Sigmoid colon (tissue), 7 donors: ENCODE measurements around the gene VAV1. TPM values are rescaled to one million over a fixed set of nuclear protein-coding genes. Genes with fewer than 3 reads are reported as not detected.

ENCODE experiments used
- DNase-seq: peaks from one replicate; pipeline ENCODE4 v3.0.0-alpha.2; 2019
- H3K27ac ChIP-seq, 4 donors: fragments of 200-600 bp; sonication (generic); one replicate each; pipeline ENCODE4 v1.5.1; 2016 to 2019; ENCODE audit warnings: mild to moderate bottlenecking in 1 of 4
- H3K27me3 ChIP-seq, 3 donors: fragments of 200-600 bp; sonication (generic); one replicate each; pipeline ENCODE4 v1.5.1; 2019; ENCODE audit warnings: mild to moderate bottlenecking in 1 of 3
- H3K36me3 ChIP-seq, 4 donors: fragments of 200-600 bp; sonication (generic); one replicate each; pipeline ENCODE4 v1.5.1; 2016 to 2019
- H3K4me1 ChIP-seq, 4 donors: fragments of 200-600 bp; sonication (generic); one replicate each; pipeline ENCODE4 v1.5.1; 2017 to 2019
- H3K4me3 ChIP-seq, 4 donors: fragments of 200-600 bp; sonication (generic); one replicate each; pipeline ENCODE4 v1.5.1; 2017 to 2019; ENCODE audit warnings: mild to moderate bottlenecking in 2 of 4, moderate library complexity in 1 of 4
- H3K9me3 ChIP-seq, 4 donors: fragments of 200-600 bp in 3 of 4; sonication (generic) in 3 of 4; one replicate each; pipeline versions ENCODE4 v1.5.1 to v1.6.1; 2013 to 2019
- EP300 ChIP-seq, 4 donors: sonication (generic); formaldehyde crosslinking; IDR thresholded peaks; one replicate each; pipeline ENCODE4 v1.6.1; 2017; ENCODE audit warnings: antibody characterized with exemption in 4 of 4
- POLR2A ChIP-seq, 2 donors: fragments of 450-650 bp; IDR thresholded peaks; one replicate each; pipeline ENCODE4 v1.6.1; 2016; ENCODE audit warnings: antibody characterized with exemption in 2 of 2, mild to moderate bottlenecking in 2 of 2, moderate library complexity in 2 of 2
- POLR2AphosphoS5 ChIP-seq, 4 donors: sonication (generic); formaldehyde crosslinking; IDR thresholded peaks; one replicate each; pipeline ENCODE4 v1.6.1; 2017; ENCODE audit warnings: antibody characterized with exemption in 4 of 4
- WGBS, 2 donors: extraction: QIAGEN DNeasy Blood & Tissue Kit; methylation state at CpG; one replicate each; pipeline ENCODE4 v1.1.7; 2013; 5-methylcytosine and 5-hydroxymethylcytosine counted together
- intact Hi-C: fragments of 100-400 bp; cut with DNase I; formaldehyde crosslinking; loops from one replicate; pipeline ENCODE4 v1.15.1; 2023
- polyA plus RNA-seq, 3 donors: library from polyadenylated mRNA; stranded (reverse); fragments of 200-250 nt; gene quantifications; one replicate each; pipeline ENCODE4 v1.2.3, GENCODE V29; 2013
- total RNA-seq, 4 donors: library from RNA; depleted of rRNA; stranded (reverse); fragments of >200 nt; gene quantifications; one replicate each; pipeline ENCODE4 v1.1.0, GENCODE V29; 2016
- TF ChIP-seq, protein P1 (sequence below), 4 experiments: fragments of 450-650 bp in 3 of 4; fragments of 200-600 bp in 1 of 4; IDR thresholded peaks; one replicate each; pipeline ENCODE4 v1.5.1; 2016 to 2019; ENCODE audit warnings: antibody characterized with exemption in 4 of 4, mild to moderate bottlenecking in 3 of 4, moderate library complexity in 2 of 4
- donor health status: healthy with polysubstance abuse.
- donor health status: Bipolar disorder and iron deficiency.
- donor health status: healthy.

Gene VAV1
- total and polyA plus RNA-seq, 7 donors = 2.4 to 18.9 (median 4.1) TPM

DNA sequence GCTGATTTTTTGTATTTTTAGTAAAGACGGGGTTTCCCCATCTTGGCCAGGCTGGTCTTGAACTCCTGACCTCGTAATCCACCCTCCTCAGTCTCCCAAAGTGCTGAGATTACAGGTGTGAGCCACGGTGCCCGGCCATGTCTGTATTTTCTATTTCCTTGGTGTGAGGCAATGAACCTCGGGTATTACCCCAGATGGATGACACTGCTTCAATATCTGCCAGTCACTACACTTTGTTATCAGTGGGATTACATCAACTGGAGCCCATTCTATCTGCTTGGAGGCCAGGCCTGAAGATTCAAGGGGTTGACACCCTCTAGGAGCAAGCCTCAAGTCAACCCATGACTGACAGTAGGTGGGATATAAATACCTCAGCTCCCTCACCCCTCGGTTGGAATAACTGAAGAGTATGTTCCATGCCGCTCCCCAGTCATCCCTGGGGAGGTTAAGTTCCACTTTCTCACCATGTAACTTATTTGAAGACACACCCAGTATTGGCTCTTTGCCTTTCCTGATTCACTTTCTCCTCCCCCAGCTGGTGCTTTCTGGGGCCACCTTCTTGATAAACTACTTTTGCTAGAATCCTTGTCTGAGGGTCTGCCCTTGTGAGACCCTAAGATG is 113.9 kb downstream of the VAV1 start:
- intact Hi-C loops = no loop called here

DNA sequence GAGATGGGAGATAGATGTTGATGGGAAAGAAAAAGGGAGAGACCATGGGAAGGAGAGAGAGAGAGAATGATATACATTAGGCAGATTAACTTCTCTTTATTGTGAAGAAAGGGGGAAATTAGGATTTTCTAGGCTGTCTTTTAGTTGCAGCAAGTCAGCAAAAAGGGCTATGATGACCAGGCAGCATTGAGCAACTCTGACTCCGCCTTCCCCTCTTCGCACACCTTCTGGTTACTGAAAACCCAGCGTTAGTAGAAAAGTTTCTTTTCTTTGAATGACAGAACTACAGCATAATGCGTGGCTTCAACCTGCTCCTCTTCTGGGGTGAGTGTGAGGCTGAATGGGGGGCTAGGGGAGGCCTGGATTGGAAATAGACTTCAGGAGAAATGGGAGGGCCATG is 114.8 kb downstream of the VAV1 start, which contains the start of gene ADGRE1:
TSS of gene ADGRE1 (plus strand) at position 264 of the 400 bp plus-strand sequence. CDS start at position 294, 30 bp downstream.
- no peaks in the 10 kb centered on the region for H3K9me3 ChIP-seq
- no peak within 1 kb of the TSS for H3K27ac ChIP-seq
- intact Hi-C loops = no loop called here
- DNase-seq = no peak
- WGBS, 2 donors = 65 to 78% methylated on average over 4 of the region's 4 CpGs
- TF ChIP-seq EP300 (IDR thresholded peaks at IDR 0.05) = no peak
- TF ChIP-seq POLR2A (IDR thresholded peaks at IDR 0.05) = no peak
- TF ChIP-seq, protein P1, sequence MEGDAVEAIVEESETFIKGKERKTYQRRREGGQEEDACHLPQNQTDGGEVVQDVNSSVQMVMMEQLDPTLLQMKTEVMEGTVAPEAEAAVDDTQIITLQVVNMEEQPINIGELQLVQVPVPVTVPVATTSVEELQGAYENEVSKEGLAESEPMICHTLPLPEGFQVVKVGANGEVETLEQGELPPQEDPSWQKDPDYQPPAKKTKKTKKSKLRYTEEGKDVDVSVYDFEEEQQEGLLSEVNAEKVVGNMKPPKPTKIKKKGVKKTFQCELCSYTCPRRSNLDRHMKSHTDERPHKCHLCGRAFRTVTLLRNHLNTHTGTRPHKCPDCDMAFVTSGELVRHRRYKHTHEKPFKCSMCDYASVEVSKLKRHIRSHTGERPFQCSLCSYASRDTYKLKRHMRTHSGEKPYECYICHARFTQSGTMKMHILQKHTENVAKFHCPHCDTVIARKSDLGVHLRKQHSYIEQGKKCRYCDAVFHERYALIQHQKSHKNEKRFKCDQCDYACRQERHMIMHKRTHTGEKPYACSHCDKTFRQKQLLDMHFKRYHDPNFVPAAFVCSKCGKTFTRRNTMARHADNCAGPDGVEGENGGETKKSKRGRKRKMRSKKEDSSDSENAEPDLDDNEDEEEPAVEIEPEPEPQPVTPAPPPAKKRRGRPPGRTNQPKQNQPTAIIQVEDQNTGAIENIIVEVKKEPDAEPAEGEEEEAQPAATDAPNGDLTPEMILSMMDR (IDR thresholded peaks at IDR 0.05) = no peak
- no peak for TF ChIP-seq POLR2AphosphoS5 (IDR thresholded peaks at IDR 0.05)
- H3K27me3 ChIP-seq = peaks cover 0 to 8% (median 0%) of the 10 kb centered on the region in 3 donors
- no peaks in the 10 kb centered on the region for H3K4me1 ChIP-seq
- no peaks in the 10 kb centered on the region for H3K36me3 ChIP-seq
- H3K4me3 ChIP-seq = no peak within 1 kb of the TSS

More for the DNA sequence above, 113.9 kb downstream of the VAV1 start:
- no peak overlapping the region for H3K4me3 ChIP-seq
- WGBS, 2 donors = 70 to 77% methylated on average over 7 of the region's 7 CpGs
- no peak overlapping the region for H3K27ac ChIP-seq
- TF ChIP-seq POLR2AphosphoS5 (IDR thresholded peaks at IDR 0.05) = no peak
- no peaks in the 10 kb centered on the region for H3K4me1 ChIP-seq
- DNase-seq = no peak
- H3K27me3 ChIP-seq = peaks cover 0 to 8% (median 0%) of the 10 kb centered on the region in 3 donors
- no peaks in the 10 kb centered on the region for H3K36me3 ChIP-seq
- no peaks in the 10 kb centered on the region for H3K9me3 ChIP-seq

DNA sequence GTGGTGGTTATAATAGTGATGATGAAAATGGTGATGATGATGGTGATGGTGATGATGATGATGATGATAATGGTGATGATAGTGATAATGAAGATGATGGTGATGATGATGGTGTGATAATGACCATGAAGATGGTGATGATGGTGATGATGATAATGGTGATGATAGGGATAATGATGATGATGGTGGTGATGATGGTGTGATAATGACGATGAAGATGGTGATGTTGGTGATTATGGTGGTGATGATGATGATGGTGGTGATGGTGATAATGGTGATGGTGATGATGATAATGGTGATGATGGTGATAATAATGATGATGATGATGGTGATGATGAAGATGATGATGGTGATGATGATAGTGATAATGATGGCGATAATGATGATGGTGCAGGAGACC is 116.5 kb downstream of the VAV1 start:
- no peak for DNase-seq
- Histone ChIP-seq H3K9me3 (no peaks in the 10 kb centered on the region), H3K36me3 (no peaks in the 10 kb centered on the region), H3K4me3 (no peak overlapping the region), H3K27ac (no peak overlapping the region), H3K27me3 (peaks cover 0 to 8% (median 0%) of the 10 kb centered on the region in 3 donors), H3K4me1 (no peaks in the 10 kb centered on the region)
- TF ChIP-seq EP300 (IDR thresholded peaks at IDR 0.05) (no peak), POLR2AphosphoS5 (IDR thresholded peaks at IDR 0.05) (no peak), POLR2A (IDR thresholded peaks at IDR 0.05) (no peak)
- TF ChIP-seq, protein P1 (IDR thresholded peaks at IDR 0.05) = no peak
- intact Hi-C loops = no loop called here
- 92% methylated on average over 2 of the region's 2 CpGs for WGBS, 2 donors

DNA sequence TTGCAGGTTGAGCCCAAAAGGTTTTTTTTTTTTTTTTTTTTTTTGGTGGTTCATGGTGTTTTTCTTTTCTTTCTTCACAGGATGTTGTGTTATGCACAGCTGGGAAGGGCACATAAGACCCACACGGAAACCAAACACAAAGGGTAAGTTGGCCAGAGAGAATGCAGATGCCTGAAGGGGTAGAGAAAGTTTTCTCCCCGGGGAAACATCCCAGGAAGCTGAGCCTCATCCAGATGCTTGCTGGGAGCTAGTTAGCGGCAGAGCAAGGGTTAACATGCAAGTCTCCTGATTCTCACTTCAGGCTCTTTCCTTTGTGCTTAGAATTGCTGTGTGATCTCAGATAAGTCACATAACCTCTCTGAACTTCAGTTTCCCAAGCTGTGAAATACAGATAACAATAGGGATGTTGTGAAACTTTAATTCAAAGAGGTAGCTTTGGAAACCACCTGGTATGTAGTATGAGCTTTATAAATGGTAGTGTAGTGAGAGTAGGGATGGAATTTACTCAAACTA is 117.9 kb downstream of the VAV1 start:
- Histone ChIP-seq H3K9me3 (peaks cover 0 to 6% (median 3%) of the 10 kb centered on the region in 4 donors), H3K4me1 (no peaks in the 10 kb centered on the region), H3K36me3 (no peaks in the 10 kb centered on the region), H3K27ac (no peak overlapping the region), H3K27me3 (peaks cover 0 to 8% (median 0%) of the 10 kb centered on the region in 3 donors), H3K4me3 (no peak overlapping the region)
- DNase-seq = no peak
- intact Hi-C loops = no loop called here
- 42 to 56% methylated on average over 3 of the region's 3 CpGs for WGBS, 2 donors
- TF ChIP-seq, protein P1 (IDR thresholded peaks at IDR 0.05) = no peak
- TF ChIP-seq EP300 (IDR thresholded peaks at IDR 0.05) (no peak), POLR2A (IDR thresholded peaks at IDR 0.05) (no peak), POLR2AphosphoS5 (IDR thresholded peaks at IDR 0.05) (no peak)

DNA sequence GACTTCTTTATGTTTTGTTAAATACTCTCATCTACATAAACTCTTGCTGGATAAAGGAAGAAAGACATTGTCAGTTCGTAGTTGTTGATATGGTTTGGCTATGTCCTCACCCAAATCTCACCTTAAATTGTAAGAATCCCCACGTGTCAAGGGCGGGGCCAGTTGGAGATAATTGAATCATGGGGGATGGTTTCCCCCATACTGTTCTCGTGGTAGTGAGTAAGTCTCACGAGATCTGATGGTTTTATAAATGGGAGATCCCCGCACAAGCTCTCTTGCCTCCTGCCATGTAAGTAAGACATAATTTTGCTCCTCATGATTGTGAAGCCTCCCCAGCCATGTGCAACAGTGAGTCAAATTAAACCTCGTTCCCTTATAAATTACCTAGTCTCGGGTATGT is 118.4 kb downstream of the VAV1 start:
- intact Hi-C loops = no loop called here
- no peaks in the 10 kb centered on the region for H3K4me1 ChIP-seq
- H3K36me3 ChIP-seq = no peaks in the 10 kb centered on the region
- WGBS, 2 donors = 48 to 63% methylated on average over 8 of the region's 8 CpGs
- TF ChIP-seq, protein P1 (IDR thresholded peaks at IDR 0.05) = no peak
- TF ChIP-seq POLR2AphosphoS5 (IDR thresholded peaks at IDR 0.05) = no peak
- TF ChIP-seq EP300 (IDR thresholded peaks at IDR 0.05) = no peak
- TF ChIP-seq POLR2A (IDR thresholded peaks at IDR 0.05) = no peak
- peaks cover 0 to 6% (median 3%) of the 10 kb centered on the region in 4 donors for H3K9me3 ChIP-seq
- H3K27ac ChIP-seq = no peak overlapping the region
- no peak for DNase-seq
- no peak overlapping the region for H3K4me3 ChIP-seq
- peaks cover 0 to 8% (median 0%) of the 10 kb centered on the region in 3 donors for H3K27me3 ChIP-seq
